MM.1S (cell line): ENCODE results near the gene DOP1A.

Experiments used
- EZH2 ChIP-seq: fragments of 300-600 bp; sonication (generic); optimal IDR thresholded peaks from 2 replicates; pipeline ENCODE3; 2017; ENCODE audit warnings: low read depth, mild to moderate bottlenecking, antibody characterized with exemption, low read length, mixed read lengths
- EZH2phosphoT487 ChIP-seq: fragments of 300-600 bp; sonication (generic); IDR thresholded peaks from 2 replicates; pipeline ENCODE4 v1.6.1; 2018; ENCODE audit warnings: antibody characterized with exemption, low read length
- TF ChIP-seq, protein P1 (sequence below): fragments of 300-600 bp; sonication (generic); IDR thresholded peaks from 2 replicates; pipeline ENCODE4 v1.5.1; 2016; ENCODE audit warnings: antibody characterized with exemption, low read length, mixed read lengths

GRCh38 chr6:83113258-83113657, 45.8 kb downstream of the DOP1A start:
- TF ChIP-seq, protein P1, sequence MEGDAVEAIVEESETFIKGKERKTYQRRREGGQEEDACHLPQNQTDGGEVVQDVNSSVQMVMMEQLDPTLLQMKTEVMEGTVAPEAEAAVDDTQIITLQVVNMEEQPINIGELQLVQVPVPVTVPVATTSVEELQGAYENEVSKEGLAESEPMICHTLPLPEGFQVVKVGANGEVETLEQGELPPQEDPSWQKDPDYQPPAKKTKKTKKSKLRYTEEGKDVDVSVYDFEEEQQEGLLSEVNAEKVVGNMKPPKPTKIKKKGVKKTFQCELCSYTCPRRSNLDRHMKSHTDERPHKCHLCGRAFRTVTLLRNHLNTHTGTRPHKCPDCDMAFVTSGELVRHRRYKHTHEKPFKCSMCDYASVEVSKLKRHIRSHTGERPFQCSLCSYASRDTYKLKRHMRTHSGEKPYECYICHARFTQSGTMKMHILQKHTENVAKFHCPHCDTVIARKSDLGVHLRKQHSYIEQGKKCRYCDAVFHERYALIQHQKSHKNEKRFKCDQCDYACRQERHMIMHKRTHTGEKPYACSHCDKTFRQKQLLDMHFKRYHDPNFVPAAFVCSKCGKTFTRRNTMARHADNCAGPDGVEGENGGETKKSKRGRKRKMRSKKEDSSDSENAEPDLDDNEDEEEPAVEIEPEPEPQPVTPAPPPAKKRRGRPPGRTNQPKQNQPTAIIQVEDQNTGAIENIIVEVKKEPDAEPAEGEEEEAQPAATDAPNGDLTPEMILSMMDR: no peak
- TF ChIP-seq EZH2: no peak
- no peak for TF ChIP-seq EZH2phosphoT487
